ENCODE measurements around the gene IMPDH1.
"Not testable (repeated sequence)": the region's sequence is repeated elsewhere in the genome, so short reads cannot be mapped to it uniquely, and the experiment has no call there.

IMPDH1 gene

DNA sequence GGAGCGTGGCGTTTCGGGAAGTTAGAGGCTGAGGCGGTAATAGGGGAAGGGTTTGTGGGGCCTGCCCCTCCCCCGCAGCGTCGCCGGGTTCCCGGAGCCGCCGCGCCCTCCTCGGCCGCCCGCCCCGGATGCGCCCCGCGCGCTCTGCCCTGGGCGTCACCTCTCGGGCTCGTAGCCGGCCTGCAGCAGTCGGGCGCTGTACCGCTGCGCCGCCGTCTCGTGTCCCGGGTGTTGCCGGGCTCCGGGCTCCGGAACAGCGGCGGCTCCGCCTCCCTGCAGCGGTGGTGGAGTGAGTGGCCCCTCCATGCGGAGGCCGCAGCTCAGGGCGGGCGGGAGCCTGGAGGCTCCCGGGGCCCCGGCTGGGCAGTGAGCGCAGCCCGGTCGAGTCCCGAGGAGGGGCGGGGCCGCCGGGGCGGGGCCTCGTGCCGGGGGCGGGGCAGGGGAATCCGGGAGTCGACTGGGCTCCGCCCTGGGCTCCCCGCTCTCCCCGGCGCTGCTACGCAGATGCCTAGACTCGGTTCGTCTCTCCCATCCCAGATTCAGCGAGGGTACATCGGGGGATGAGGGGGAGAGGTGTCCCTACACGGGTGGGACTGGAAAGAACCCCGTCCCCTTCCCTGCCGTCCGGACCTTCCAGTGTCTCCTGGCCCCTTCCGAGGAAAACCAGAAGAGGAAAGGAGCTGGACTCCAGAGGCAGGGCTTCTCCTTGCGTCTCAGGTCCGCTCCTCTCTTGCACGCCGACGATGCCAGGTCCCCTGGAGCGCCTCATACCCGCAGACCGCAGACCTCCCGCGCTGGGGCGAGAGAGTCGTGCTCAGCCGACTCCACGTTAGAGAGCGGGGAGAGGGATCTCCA is at the start of gene IMPDH1:
IMPDH1 (minus strand) TSS at position 387 of the 855 bp plus-strand sequence; CDS start at position 306, 81 bp downstream.
- DNase-seq: peak; percentile 23

DNA sequence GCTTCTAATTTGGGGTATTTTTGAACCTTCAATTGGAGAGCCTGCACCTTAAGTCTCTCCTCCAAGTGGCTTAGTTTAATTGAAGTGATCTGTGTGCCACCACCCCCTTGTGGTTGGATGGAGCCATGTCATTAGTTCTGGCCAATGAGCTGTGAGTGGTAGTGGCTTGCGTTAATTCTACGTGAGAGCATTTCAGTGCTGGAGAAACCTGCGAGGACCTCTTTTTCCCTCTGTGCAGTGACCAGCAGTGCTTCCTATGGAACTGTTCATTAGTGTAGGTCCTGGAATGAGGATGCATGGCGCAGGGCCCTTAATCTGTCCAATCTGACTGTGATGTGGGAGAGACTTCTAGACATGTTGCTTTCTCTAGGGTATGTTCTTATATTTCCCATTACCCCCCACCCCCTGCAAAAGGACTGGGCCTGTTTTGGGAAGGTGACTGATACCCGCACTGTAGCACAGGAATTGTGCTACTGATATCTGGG is 49.7 kb upstream of the IMPDH1 start:
- peak; percentile 7 for DNase-seq

DNA sequence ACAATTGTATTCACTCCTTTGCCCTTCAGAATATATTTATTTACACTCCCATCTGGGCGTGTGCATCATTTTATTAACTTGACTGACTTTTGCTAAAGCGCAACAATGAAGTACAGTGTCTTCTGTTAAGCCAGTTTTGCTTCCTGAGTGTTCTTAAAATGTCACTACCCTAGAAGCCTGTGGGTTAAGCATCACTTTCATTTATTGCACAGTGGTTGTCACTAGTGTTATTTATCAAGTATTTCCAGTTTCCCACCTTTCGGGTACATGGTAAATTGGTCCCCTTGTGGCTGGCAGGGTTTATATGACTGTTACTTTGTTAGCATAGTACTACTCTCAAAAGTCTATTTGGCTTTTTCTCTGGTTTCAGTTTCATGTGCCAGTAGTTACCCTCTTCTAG is 49.2 kb upstream of the IMPDH1 start:
- DNase-seq: no peak

DNA sequence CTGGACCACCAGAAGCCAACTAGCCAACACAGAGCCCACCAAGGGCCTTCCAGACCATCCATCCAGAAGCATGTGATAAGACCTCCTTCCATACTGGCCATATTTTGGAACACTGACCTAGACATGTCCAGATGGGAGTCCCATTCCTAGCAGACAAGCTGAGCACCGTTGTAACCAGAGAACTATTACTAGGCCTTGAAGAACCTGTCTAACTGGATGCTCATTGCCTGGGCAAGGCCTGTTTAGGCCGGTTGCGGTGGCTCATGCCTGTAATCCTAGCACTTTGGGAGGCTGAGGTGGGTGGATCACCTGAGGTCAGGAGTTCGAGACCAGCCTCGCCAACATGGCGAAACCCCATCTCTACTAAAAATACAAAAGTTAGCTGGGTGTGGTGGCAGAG is 47.6 kb upstream of the IMPDH1 start:
- DNase-seq: not testable (repeated sequence)

DNA sequence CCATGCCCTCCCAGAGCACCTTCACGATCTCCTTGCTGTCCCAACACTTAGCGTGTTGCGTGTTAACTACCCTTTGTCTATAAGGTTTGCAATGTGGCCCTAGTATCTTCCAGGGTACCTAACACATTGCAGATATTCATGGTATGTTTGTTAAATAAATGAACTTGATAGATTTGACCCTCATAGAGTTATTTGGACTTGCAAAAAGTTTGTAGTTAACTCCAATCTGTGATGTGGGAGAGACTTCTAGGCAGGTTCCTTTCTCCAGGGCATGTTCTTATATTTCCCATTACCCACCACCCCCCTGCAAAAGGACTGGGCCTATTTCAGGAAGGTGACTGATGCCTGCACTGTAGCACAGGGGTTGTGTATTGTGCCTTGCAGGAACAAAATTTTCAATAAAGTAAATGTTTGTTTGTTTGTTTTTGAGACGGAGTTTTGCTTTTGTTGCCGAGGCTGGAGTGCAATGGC is 46.5 kb upstream of the IMPDH1 start:
- DNase-seq: no peak

DNA sequence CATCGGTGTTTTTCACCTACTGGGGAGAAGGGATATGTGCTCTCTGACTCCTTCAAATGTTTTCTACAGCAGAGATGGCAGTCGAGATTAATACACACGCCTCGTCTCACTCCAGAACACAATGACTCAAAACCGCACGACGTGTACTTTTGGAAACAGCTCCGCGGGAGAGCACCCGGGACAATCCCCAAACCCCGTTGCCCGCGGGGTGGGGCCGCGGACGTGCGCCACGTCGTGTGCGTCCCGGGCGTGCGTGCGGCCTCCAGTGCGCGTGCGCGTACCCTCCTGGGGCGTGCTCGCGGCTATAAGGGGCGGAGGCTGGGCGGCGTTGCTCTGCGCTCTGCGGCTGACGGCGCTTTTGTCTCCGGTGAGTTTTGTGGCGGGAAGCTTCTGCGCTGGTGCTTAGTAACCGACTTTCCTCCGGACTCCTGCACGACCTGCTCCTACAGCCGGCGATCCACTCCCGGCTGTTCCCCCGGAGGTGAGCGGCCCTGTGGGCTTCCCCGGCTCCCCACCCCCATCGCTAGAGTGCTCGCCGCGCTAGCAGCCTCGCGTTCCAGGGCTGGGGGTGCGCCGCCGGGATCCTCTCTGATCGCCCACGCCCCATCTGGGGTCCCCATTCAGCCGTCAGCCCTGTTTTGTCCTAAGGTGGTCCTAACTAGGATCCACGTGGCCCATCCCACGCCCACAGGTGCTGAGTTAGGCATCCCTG is 45.9 kb upstream of the IMPDH1 start, which contains the start of gene HILPDA:
HILPDA (plus strand) TSS at position 336 of the 712 bp plus-strand sequence. CDS start 1,391 bp downstream, outside the sequence.
- peak; percentile 82 for DNase-seq

DNA sequence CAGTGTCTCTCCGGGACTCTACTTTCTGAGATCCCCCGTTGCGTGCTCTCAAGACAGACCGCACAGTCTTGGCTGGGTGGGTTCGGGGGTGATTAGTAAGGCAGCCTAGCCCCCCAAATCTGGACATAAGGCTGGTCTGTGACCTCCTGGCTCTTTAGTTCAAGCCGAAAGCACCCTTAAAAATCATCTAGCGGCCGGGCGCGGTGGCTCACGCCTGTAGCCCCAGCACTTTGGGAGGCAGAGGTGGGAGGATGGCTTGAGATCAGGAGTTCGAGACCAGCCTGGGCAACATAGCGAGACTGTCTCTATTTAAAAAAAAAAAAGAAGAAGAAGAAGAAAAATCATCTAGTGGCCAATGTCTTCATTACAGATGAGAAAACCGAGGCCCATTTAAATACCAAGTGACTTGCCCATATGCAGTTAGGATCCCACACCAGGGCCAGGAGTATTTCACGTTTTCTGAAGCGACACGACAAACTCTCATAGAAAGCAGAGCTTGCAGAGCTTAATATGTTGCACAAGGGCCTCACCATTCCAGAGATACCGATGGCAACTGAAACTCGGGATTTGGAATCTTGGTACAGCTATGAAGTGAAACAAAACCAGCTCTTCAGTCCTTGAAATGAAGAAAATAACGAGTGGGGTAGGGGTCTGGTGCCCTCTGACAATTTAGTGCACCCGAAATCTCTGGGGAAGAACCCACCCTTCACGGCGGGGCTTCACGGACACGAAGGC is 45.2 kb upstream of the IMPDH1 start:
- DNase-seq: no peak

DNA sequence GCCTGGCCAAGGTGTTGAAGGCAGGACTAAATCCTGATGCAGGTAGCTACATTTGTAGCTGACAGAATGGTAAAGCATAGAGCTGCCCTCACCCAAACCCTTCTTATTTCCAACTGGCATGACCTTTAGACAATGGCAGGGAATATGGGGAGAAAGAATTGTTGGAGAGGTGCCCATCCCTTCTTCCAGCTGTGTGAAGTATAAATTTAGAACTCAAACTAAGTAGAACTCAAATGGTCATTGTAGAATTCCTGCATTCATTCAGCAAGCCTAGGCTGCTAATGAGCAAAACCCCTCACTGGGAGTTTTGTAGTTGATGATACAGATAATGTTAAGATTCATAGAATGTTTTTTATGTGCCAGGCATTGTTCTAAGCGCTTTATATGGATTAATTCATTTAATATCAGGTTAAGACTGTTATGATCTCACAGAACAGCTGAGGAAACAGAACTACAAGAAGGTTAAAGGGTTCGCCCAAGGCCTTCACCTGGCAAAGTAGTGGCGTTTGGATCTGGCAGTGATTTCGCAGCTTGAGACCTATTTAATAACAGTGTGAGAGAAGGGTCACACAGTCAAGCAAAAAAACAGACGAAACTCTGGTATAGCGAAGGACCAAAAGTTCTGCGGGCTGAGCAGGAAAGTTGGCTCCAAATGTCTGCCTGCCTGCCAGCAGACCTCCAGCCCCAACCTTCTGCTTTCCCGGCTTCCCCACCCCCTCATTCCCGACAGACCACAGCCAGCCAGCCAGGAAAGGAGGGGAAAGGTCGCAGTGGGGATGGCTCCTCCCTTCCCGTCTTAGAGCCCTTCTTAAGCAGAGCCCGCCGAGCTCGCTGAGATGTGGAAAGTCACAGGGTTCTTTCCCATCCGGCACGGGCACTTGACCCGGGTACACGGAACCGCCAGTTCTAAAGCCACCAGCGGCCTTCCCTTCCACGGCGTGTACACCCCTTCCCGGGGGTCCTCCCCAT is 44.3 kb upstream of the IMPDH1 start:
- DNase-seq: no peak

DNA sequence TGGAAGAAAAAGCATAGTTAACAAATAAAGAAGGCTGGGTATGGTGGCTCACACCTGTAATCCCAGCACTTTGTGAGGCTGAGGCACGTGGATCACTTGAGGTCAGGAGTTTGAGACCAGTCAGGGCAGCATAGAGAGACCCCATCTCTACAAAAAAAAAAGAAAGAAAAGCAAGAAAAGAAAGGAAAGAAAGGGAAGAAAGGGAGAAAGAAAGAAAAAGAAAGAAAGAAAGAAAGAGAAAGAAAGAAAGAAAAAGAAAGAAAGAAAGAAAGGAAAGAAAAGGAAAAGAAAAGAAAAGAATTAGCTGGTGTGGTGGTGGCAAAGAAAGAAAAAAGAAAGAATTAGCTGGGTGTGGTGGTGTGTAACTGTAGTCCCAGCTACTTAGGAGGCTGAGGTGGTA is 42.8 kb upstream of the IMPDH1 start:
- no peak for DNase-seq

DNA sequence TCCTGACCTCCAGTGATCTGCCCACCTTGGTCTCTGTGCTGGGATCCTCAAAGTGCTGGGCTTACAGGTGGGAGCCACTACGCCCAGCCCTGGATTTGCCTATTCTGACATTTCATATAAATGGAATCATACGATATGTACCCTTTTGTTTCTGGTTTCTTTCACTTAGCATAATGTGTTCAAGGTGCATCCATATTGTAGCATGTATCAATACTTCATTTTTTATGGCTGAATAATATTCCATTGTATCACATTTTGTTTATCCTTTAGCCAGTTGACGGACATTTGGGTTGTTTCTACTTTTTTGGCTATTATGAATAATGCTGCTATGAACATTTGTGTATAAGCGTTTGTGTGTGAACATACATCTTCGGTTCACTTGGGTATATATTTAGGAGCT is 41.1 kb upstream of the IMPDH1 start:
- DNase-seq: no peak

DNA sequence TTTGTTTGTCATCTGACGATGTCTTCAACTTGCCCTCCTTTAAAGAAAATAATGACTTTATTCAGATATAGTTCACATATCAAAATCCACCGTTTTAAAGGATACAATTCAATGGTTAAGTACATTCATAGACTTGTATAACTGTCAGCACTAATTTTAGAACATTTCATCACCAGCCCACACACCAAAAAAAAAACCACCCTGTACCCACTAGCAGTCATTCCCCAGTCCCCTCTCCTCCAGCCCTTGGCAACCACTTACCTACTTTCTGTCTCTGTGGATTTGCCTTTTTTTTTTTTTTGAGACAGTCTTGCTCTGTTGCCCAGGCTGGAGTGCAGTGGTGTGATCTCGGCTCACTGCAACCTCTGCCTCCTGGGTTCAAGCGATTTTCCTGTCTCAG is 40.6 kb upstream of the IMPDH1 start:
- no peak for DNase-seq

DNA sequence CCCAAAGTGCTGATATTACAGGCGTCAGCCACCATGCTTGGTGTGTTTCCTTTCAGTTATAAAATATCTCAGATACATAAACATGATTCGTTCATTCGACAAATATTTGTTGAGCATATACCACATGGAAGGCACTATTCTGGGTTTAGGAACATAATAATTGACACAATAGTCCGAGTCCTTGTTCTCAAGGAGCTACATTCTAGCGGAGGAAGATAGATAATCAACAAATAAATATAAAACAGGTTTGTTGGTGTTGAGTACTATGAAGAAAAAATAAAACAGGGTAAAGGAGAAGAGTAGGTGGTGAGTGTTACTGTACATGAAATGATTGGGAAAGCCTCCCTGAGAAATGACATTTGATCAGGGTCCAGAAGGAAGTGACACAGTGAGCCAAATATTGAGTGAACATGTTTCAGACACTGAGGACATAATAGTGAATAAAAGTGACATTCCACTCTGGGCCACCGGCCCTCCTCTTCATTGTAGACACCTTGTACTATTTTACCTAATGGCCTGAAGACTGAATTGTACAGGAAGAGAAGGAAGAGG is 39.0 kb upstream of the IMPDH1 start:
- no peak for DNase-seq

DNA sequence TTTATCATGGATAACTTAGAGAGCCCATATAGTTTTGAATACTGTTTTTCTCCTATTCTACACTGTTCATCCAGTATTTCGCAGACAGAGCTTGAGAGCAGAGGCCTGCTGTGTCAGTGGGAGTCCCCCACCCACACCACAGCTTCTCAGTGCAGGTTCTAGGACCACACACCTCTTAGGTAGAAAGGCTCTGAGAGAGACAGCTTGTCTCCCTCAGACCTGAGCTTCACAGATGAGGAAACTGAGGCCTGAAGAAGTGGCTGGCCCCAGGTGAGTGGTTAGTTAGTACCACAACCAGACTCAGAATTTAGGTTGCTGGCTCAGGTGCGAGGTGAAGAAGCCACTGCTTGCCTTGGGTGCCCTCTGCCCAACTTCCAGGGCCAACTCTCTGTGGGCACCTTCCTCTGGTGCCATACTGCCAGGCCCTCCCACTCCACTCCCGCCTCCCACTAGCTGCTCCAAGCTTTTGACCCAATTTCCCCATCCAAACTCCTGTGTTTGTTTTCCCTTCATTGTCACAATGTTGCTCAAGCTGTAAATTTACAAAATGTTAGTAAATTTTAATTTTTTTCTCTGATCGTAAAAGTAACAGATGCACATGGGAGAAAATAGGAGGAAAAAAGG is 38.3 kb upstream of the IMPDH1 start:
- no peak for DNase-seq

DNA sequence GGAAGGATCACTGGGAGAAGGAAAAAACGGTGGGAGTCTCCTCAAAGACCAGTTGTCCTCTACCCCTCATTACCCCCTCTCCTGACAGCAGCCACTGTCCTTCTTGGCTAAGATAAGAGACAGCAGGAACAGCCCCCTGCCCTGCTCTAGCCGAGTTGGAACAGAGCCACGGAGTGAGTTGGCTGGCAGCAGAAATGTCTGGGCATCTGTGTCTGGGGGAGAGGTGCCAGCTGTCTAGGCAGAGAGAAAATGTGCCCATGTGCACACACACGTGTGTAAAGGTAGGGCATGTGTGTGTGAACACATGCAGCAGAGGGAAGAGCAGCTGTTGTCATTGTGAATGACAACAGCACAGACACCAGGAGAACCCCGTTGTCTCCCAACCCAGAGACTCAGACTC is 36.5 kb upstream of the IMPDH1 start:
- no peak for DNase-seq

DNA sequence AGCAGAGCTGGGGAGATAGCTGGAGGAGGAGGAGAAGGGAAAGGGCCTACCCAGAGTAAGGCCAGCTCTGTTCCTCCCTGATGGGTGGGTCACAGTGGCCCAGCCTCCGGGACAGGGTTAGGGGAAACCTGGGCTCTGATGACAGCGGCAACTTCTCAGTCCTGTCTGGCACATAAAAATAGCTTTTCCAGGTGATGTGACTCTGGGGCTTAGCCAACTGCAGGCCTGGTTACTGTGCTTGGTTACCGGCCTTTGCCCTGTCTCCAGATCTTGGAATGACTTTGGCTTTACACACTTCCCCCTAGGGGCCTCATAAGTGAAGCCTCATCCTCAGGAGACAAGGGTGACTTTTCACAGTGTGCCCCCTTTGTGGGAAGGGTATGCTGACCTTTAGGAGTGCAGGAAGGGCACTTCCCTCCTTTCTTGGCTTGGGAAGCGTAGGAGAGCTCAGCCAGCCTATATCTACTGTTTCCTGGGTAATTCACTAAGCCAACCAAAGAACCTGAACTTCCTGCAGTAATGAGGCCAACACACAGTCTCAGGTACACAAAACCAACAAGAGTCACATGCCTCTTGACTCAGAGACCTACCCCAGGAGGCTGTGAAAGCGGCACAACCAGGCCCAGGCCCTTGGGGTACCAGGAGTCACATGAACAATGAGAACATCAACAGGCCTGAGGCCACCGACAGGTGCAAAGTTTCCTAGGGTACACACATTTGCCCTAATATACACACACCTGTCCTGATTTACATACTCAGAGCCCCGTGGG is 34.2 kb upstream of the IMPDH1 start:
- peak; percentile 58 for DNase-seq

DNA sequence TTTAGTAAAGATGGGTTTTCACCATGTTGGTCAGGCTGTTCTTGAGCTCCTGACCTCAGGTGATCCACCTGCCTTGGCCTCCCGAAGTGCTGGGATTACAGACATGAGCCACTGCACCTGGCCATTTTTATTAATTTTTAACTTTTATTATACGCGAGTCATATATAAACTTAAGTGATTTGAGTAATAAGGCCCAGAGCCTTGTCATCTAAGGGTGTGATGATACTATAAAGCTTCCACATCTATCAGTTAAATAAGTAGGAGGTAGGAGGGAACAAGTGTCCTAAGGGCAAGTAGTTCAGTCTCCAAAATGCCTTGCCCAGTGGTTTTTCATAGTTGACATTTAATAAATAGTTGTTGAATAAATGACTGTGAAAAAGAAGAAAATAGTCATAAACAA is 32.6 kb upstream of the IMPDH1 start:
- no peak for DNase-seq

DNA sequence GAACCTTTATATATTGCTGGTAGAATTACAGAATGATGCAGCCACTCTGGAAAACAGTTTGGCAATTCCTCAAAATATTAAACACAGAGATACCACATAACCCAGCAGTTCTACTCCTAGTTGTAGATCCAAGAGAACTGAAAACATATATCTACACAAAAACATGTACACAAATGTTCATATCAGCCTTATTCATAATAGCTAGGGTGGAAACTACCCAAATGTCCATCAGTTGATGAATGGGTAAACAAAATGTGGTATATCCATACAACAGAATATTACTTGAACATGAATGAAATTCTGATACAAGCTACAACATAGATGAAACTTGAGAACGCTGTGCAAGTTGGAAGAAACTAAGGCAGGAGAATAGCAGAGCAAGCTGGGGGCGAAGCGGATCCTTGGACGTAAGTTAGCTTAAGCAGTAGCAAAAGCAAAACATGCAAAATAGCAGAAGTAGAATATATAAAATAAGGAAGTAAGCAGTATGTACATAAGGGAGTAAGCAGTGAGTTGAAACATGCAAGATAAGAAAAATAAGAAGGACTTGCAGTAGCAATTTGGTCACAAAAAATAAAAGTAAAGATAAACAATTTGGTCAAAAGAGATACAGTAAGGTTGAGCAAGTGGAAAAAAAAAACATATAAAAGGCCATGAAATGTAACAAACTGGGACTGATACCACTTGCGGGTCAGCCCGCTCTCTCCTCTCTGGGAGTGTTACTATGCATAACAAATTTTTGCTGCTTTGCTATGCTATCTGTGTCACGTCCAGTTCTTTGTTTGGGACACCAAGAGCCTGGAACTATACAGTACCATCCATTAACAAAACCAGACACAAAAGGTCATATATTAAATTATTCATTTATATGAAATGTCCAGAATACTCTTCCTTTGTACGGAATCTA is 27.9 kb upstream of the IMPDH1 start:
- no peak for DNase-seq

DNA sequence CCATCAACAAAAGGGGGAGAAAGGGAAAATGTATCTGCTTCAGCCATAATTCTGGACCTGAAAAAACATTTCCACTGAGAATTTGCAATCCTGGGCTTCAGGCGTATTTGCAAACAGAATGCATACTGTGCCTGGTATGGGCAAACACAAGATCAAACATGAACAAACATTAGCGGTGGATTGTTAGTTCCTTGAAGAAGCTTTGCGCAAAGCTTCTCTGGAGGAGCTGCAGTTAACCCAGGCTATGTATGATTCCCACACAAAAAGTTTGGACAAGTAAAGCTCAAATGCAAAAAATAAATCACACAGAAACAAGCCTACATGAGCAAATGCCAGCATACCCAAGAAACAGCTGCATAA is 25.5 kb upstream of the IMPDH1 start:
- no peak for DNase-seq

Data from DMS153 (cell line).